Measurements from ENCODE around the gene CDKN2B-AS1.

DNA sequence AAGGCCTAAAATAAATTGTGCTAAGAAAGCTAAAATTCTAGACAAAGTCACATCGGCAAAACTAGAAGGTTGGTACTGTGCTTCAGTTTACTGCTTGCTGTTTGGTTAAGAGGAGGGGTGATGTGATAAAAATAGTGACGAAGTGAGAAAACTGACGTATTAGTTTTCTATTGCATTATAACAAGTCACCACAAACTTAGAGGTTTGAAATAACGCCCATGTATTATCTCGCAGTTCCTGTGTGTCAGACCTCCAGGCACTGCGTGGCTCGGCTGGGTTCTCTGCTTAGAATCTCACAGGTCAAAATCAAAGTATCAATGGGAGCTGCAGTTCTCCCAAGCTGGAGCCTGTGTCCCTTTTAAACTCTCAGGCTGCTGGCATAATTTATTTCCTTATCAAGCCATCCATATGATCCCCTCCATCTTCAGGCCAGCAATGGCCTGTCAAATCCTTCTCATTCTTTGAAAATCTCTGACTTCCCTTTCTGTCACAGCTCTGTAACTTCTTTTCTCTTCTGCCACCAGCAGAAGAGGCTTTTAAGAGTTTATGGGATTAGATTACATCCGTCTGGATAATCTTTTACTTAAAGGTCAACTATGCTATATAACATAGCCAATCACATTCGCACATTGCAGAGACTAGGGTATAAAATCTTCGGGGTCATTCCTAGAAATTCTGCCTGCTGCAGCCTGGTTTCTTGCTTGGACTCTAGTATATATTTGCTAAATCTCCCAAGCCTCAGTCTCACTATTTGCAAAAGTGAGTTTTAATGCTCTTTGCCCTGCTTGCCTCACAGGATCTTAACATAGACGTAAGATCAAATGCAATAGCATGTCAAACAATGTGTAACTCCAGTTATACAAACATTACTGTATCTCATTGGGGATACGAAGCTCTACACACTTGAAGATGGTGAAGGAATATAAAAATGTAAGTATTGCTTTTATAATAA lies 118.6 kb downstream of the CDKN2B-AS1 start:
- TF ChIP-seq, protein P1, sequence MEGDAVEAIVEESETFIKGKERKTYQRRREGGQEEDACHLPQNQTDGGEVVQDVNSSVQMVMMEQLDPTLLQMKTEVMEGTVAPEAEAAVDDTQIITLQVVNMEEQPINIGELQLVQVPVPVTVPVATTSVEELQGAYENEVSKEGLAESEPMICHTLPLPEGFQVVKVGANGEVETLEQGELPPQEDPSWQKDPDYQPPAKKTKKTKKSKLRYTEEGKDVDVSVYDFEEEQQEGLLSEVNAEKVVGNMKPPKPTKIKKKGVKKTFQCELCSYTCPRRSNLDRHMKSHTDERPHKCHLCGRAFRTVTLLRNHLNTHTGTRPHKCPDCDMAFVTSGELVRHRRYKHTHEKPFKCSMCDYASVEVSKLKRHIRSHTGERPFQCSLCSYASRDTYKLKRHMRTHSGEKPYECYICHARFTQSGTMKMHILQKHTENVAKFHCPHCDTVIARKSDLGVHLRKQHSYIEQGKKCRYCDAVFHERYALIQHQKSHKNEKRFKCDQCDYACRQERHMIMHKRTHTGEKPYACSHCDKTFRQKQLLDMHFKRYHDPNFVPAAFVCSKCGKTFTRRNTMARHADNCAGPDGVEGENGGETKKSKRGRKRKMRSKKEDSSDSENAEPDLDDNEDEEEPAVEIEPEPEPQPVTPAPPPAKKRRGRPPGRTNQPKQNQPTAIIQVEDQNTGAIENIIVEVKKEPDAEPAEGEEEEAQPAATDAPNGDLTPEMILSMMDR (IDR thresholded peaks at IDR 0.05; ENCODE audit: poor library complexity), result no peak
- no peak for TF ChIP-seq EZH2 (IDR thresholded peaks at IDR 0.05; ENCODE audit: borderline replicate concordance)
- TF ChIP-seq EZH2phosphoT487 (IDR thresholded peaks at IDR 0.05; ENCODE audit: low read depth, severe bottlenecking, unreplicated experiment), result no peak
